ENCODE measurements around the gene IGDCC3.

- no peak for TF ChIP-seq CTCF (optimal IDR thresholded peaks at IDR 0.05 in 1 of 3, IDR thresholded peaks at IDR 0.05 in 1 of 3, conservative IDR thresholded peaks at IDR 0.05 in 1 of 3; ENCODE audit: extremely low read depth in 1 of 3, insufficient read depth in 2 of 3, low read length in 3 of 3)
- TF ChIP-seq EZH2 (IDR thresholded peaks at IDR 0.05; ENCODE audit: low read length), result no peak
These were observed 12.6 kb upstream of the IGDCC3 start for GRCh38 chr15:65390447-65390846.

All from keratinocyte (primary cell).